AG04449 (cell line): ENCODE results near the gene MFF.
"Not testable (repeated sequence)": the region's sequence is repeated elsewhere in the genome, so short reads cannot be mapped to it uniquely, and the experiment has no call there.

ENCODE experiments used
- CTCF ChIA-PET: fragments of 350-600 bp; formaldehyde crosslinking; extraction: SDS; loops from one replicate; lab custom pipeline; 2021; ENCODE audit warnings: antibody characterized with exemption; lab: Yijun Ruan, JAX
- POLR2A ChIA-PET: fragments of 400-600, 350-600 bp; formaldehyde crosslinking; extraction: SDS; loops from one replicate; lab custom pipeline; 2020; ENCODE audit warnings: antibody characterized with exemption, inconsistent platforms; lab: Yijun Ruan, JAX
- DNase-seq: peaks from one replicate; pipeline ENCODE4 v3.0.0-alpha.2; 2010; ENCODE audit warnings: low read depth, low spot score
- H3K4me3 ChIP-seq: 2 replicates; pipeline ENCODE4 v1.5.1; 2011; ENCODE audit warnings: low read depth, mild to moderate bottlenecking, control low read depth, low read length
- CTCF ChIP-seq: IDR thresholded peaks from one replicate; pipeline ENCODE4 v1.5.1; 2011; ENCODE audit warnings: mild to moderate bottlenecking, moderate library complexity, low read length, control low read depth, inconsistent platforms; ENCODE audit not compliant: insufficient read depth; ENCODE audit errors: missing control alignments

MFF gene

GRCh38 chr2:227376656-227377396, 51.8 kb downstream of the MFF start:
- no peak overlapping the region for H3K4me3 ChIP-seq
- POLR2A ChIA-PET, result no interaction called here
- no peak for DNase-seq
- no peak for TF ChIP-seq CTCF
- CTCF ChIA-PET, result interaction anchor here (0.8 to 2.2 kb wide), 5 partner anchors 9 to 514 kb away, joined by 3 to 7 read pairs (median 4); partner anchors contain the start of gene SCYGR1

- no peak for TF ChIP-seq CTCF
- no peak overlapping the region for H3K4me3 ChIP-seq
- CTCF ChIA-PET, result interaction anchor here (0.8 to 2.5 kb wide), 9 partner anchors 8 to 513 kb away, joined by 3 to 7 read pairs (median 4); partner anchors contain the start of genes AGFG1 and SCYGR1
- POLR2A ChIA-PET, result interaction anchor here (0.6 kb wide), 1 partner anchor 1304 kb away, joined by 3 read pairs; no protein-coding TSS in a partner anchor
- DNase-seq, result no peak
These were observed 52.7 kb downstream of the MFF start for GRCh38 chr2:227377467-227378351.

DNA sequence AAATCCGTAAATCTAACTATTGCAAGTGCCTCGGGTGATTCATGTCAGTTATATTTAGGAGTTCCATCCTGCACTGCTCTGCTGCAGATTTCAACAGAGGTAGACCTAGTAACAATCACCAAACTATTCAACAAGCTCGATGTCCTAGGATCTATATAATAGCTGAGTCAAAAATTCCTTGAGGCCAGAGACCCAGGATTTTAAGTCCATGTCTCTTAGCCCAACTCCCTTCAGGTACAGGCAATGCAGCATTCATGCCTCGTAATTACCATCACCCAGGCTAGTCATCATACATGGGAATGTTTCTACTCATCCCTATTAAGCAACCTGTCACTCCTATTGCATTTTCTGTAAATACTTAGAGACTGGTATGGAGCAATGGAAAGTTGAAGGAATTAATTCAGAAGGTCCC, 53.3 kb downstream of the MFF start:
- H3K4me3 ChIP-seq, result no peak overlapping the region
- CTCF ChIA-PET, result interaction anchor here (0.9 to 2.5 kb wide), 7 partner anchors 8 to 139 kb away, joined by 3 to 7 read pairs (median 4); partner anchors contain the start of gene AGFG1
- DNase-seq, result no peak
- TF ChIP-seq CTCF, result no peak
- POLR2A ChIA-PET, result interaction anchor here (0.6 kb wide), 1 partner anchor 1305 kb away, joined by 3 read pairs; no protein-coding TSS in a partner anchor

GRCh38 chr2:227379095-227379494, 54.0 kb downstream of the MFF start, which contains the start of gene TM4SF20:
Gene TM4SF20 (minus strand): TSS chr2:227379306. CDS start chr2:227379268, 38 bp downstream.
- no peak for TF ChIP-seq CTCF
- no peak for DNase-seq
- POLR2A ChIA-PET, result no interaction called here
- no peak within 1 kb of the TSS for H3K4me3 ChIP-seq
- CTCF ChIA-PET, result interaction anchor here (1.2 to 2.5 kb wide), 4 partner anchors 10 to 140 kb away, joined by 3 to 7 read pairs (median 5); partner anchors contain the start of gene AGFG1

GRCh38 chr2:227382241-227382835, 57.3 kb downstream of the MFF start:
- CTCF ChIA-PET, result interaction anchor here (0.7 to 0.9 kb wide), 2 partner anchors 7 to 10 kb away, joined by 3 read pairs; no protein-coding TSS in a partner anchor
- DNase-seq, POLR2A ChIA-PET, H3K4me3 ChIP-seq: not testable (repeated sequence)

DNA sequence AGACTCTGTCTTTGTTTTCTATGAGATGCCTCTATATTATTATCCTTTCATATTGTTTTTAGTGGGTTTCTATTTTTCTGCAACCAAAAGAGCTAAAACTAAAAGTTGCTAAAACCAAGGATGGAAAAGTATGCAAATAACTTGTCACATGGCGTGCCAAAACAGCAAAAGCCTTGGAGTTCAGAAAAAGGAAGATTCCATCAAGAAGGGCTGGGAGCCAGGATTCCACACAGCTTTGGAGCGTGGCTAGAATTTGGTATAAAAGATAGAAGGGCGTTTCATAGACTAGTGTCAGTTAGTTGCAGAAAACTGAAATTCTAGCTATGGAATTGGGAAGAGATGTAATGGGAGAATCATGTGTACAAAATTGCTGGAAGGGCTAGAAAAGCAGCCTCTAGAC, 58.6 kb downstream of the MFF start:
- DNase-seq, result no peak
- ChIA-PET POLR2A (interaction anchor here (0.6 kb wide), 1 partner anchor 137 kb away, joined by 3 read pairs; no protein-coding TSS in a partner anchor), CTCF (interaction anchor here (0.8 kb wide), 2 partner anchors 22 to 88 kb away, joined by 3 read pairs; no protein-coding TSS in a partner anchor)
- TF ChIP-seq CTCF, result no peak
- no peak overlapping the region for H3K4me3 ChIP-seq
